Retinal pigment epithelial cell (primary cell): ENCODE measurements around the gene HDHD3.

Experiments used
- DNase-seq: peaks from one replicate; pipeline ENCODE4 v3.0.0-alpha.2; 2010; ENCODE audit warnings: low read depth
- H3K4me3 ChIP-seq: 2 replicates; pipeline ENCODE4 v1.5.1; 2011; ENCODE audit warnings: mild to moderate bottlenecking, low read length, control low read depth, moderate library complexity
- TF ChIP-seq, protein P1 (sequence below): conservative IDR thresholded peaks from 2 replicates; pipeline ENCODE4 v1.5.1; 2011; ENCODE audit warnings: low read depth, low read length, control low read depth, inconsistent platforms

Gene HDHD3

DNA sequence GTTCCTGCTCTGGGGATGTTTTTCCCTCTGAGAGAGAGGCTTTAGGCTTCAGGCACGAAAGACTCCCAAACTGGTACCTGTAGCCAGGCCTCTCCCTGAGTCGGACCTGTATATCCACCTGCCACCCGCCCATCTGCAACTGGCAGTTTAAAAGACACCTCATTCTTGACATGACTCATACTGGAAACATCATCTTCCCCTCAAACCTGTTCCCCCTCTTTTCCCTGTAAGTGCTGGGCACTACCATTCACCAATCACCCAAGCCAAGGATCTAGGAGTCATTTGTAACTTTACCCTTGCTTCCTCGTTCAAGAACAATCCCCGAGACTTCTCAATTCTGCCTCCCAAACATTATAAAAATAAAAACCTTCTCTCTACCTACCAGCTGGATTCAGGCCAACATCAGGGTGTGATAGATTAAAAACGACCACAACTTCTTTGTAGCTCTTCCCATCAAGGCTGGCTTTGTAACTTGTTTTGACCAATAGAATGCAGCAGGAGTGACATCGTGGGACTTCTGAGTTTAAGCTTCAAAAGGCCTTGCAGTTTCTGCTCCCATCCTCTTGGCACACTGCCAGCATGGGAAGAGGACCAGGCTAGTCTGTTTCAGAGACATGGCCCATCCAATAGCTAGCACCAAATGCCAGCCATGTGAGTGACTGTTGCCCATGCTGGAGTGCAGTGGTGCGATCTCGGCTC is 34.9 kb downstream of the HDHD3 start:
- no peak for DNase-seq
- TF ChIP-seq, protein P1, sequence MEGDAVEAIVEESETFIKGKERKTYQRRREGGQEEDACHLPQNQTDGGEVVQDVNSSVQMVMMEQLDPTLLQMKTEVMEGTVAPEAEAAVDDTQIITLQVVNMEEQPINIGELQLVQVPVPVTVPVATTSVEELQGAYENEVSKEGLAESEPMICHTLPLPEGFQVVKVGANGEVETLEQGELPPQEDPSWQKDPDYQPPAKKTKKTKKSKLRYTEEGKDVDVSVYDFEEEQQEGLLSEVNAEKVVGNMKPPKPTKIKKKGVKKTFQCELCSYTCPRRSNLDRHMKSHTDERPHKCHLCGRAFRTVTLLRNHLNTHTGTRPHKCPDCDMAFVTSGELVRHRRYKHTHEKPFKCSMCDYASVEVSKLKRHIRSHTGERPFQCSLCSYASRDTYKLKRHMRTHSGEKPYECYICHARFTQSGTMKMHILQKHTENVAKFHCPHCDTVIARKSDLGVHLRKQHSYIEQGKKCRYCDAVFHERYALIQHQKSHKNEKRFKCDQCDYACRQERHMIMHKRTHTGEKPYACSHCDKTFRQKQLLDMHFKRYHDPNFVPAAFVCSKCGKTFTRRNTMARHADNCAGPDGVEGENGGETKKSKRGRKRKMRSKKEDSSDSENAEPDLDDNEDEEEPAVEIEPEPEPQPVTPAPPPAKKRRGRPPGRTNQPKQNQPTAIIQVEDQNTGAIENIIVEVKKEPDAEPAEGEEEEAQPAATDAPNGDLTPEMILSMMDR, result no peak

DNA sequence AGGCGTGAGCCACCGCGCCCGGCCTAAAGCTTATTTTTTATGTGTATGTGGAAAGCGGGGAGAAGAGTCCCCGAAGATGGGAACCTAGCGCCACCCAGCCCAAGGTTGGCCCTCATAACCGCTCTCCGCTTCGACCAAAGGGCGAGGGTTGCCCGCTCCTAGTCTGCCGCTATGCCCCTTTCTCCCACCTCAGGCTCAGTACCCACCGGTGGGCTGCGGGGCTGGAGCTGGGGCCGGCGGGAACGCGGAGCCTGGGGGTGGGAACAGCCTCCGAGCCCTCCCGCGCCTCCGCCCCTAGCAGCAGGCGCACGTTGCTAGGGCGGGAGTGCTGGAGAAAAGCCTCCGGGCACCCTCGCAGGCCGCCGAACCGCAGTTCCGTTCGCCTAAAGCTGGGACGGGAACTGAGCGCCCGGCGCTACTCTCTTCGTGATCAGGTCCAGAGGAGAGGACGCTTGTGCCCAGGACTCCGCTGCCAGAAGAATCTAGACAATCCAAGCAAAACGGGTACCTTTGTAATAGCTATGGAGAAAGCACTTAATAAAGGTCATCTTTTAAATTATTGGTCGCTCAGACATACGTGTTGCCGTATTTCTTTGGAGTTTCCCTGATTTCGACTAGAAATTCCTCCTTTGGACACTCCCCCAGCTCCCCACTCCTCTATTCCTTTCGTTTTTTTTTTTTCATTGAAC is 36.6 kb downstream of the HDHD3 start, which contains the start of gene WDR31:
WDR31 (minus strand) TSS at position 265 of the 689 bp plus-strand sequence. CDS start 8,253 bp downstream, outside the sequence.
- H3K4me3 ChIP-seq, result peak within 1 kb of the TSS; percentile 85
- TF ChIP-seq, protein P1, result no peak
- DNase-seq, result peak; percentile 63

More for the DNA sequence above, 34.9 kb downstream of the HDHD3 start:
- H3K4me3 ChIP-seq, result no peak overlapping the region

DNA sequence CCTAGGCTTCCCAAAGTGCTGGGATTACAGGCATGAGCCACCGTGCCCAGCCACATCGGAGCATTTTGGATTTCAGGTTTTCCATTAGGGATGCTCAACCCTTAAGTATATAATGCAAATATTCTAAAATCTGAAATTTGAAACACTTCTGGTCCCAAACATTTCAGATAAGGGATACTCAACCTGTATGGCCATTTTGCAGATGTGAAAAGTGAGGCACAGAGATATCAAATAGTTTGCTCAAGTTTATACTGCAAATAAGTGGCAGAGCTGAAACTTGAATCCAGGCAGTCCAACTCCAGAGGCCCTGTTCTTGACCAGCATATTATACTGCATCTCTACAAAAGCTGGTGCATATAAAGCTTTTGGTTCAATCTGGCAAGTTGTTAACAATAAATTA is 39.1 kb downstream of the HDHD3 start:
- no peak for DNase-seq
- TF ChIP-seq, protein P1, result no peak
- H3K4me3 ChIP-seq, result no peak overlapping the region

DNA sequence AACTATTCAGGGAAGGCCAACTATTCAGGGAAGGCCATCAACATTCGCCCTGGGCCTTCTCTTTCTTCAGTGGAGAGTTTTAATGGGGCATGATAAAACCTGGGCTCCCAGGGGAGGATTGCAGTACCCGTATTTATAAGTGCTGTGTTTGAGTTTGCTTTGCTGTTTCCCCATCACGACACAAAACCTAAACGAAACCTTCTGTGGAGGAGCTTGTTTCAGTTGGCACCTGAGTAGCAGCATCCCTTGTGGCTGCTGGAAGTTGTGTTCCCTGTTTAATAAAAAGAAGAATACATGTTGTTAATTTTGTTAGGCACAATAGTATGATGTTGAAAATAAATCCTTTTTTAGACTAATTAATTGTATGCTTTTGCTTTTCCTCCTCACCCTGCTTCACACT is 45.0 kb downstream of the HDHD3 start:
- TF ChIP-seq, protein P1, result no peak
- no peak overlapping the region for H3K4me3 ChIP-seq
- no peak for DNase-seq

DNA sequence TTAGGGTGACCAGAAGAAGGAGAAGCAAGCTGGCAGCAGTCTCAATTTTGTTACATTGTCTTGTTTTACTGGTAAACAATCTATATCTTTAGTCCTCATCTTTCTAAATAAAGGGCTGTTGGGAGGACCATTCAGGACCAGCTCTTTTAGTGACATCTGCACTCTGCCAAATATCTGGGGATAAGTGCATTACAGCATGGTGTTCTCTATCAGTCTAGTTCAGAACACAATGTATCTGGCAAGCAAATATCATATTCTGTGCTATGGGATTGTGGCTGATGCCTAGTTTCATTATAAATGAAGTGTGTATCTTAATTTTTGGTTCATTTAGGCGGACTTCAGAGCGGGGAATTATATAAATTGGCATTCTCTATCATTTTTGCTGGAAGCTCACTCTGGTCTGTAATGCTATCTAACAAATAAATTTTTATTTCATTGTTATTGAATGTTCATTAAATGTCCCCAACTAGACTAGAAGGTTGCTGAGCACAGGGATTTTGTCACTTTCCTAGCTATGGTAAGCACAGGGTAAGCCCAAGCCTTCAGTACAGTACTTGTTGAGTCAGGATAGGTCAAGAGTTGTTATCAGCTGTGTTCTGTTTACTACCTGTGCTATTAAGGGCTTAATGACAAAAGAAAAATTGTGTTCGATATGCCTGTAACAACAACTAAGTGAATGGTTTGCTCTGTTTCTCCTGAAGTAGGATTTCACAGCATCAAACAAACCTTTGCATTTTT is 48.6 kb downstream of the HDHD3 start:
- TF ChIP-seq, protein P1, result no peak
- no peak for DNase-seq
- no peak overlapping the region for H3K4me3 ChIP-seq

DNA sequence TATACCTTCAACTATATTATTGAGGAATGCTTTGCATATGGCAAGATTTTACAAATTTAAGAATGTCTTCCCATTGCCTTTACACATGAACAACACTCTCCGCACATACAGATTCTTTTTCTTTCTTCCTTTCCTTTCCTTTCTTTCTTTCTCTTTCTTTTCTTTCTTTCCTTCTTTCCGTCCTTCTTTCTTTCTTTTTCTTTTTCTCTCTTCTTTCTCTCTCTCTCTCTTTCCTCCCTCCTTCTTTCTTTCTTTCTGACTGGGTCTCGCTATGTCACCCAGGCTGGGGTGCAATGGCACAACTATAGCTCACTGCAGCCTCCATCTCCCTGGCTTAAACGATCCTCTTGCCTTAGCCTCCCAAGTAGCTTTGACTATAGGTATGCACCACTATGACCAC is 50.6 kb downstream of the HDHD3 start:
- TF ChIP-seq, protein P1, result no peak
- no peak for DNase-seq
- no peak overlapping the region for H3K4me3 ChIP-seq
